Sigmoid colon (tissue), 7 donors: Measurements from ENCODE around the gene NUCKS1. TPM values are rescaled to one million over a fixed set of nuclear protein-coding genes. Genes with fewer than 3 reads are reported as not detected.

Experiments
- DNase-seq: peaks from one replicate; pipeline ENCODE4 v3.0.0-alpha.2; 2019
- H3K27ac ChIP-seq, 4 donors: fragments of 200-600 bp; sonication (generic); one replicate each; pipeline ENCODE4 v1.5.1; 2016 to 2019; ENCODE audit warnings: mild to moderate bottlenecking in 1 of 4
- H3K27me3 ChIP-seq, 3 donors: fragments of 200-600 bp; sonication (generic); one replicate each; pipeline ENCODE4 v1.5.1; 2019; ENCODE audit warnings: mild to moderate bottlenecking in 1 of 3
- H3K36me3 ChIP-seq, 4 donors: fragments of 200-600 bp; sonication (generic); one replicate each; pipeline ENCODE4 v1.5.1; 2016 to 2019
- H3K4me1 ChIP-seq, 4 donors: fragments of 200-600 bp; sonication (generic); one replicate each; pipeline ENCODE4 v1.5.1; 2017 to 2019
- H3K4me3 ChIP-seq, 4 donors: fragments of 200-600 bp; sonication (generic); one replicate each; pipeline ENCODE4 v1.5.1; 2017 to 2019; ENCODE audit warnings: mild to moderate bottlenecking in 2 of 4, moderate library complexity in 1 of 4
- H3K9me3 ChIP-seq, 4 donors: fragments of 200-600 bp in 3 of 4; sonication (generic) in 3 of 4; one replicate each; pipeline versions ENCODE4 v1.5.1 to v1.6.1; 2013 to 2019
- EP300 ChIP-seq, 4 donors: sonication (generic); formaldehyde crosslinking; IDR thresholded peaks; one replicate each; pipeline ENCODE4 v1.6.1; 2017; ENCODE audit warnings: antibody characterized with exemption in 4 of 4
- POLR2A ChIP-seq, 2 donors: fragments of 450-650 bp; IDR thresholded peaks; one replicate each; pipeline ENCODE4 v1.6.1; 2016; ENCODE audit warnings: antibody characterized with exemption in 2 of 2, mild to moderate bottlenecking in 2 of 2, moderate library complexity in 2 of 2
- POLR2AphosphoS5 ChIP-seq, 4 donors: sonication (generic); formaldehyde crosslinking; IDR thresholded peaks; one replicate each; pipeline ENCODE4 v1.6.1; 2017; ENCODE audit warnings: antibody characterized with exemption in 4 of 4
- WGBS, 2 donors: extraction: QIAGEN DNeasy Blood & Tissue Kit; methylation state at CpG; one replicate each; pipeline ENCODE4 v1.1.7; 2013; 5-methylcytosine and 5-hydroxymethylcytosine counted together
- intact Hi-C: fragments of 100-400 bp; cut with DNase I; formaldehyde crosslinking; loops from one replicate; pipeline ENCODE4 v1.15.1; 2023
- polyA plus RNA-seq, 3 donors: library from polyadenylated mRNA; stranded (reverse); fragments of 200-250 nt; gene quantifications; one replicate each; pipeline ENCODE4 v1.2.3, GENCODE V29; 2013
- total RNA-seq, 4 donors: library from RNA; depleted of rRNA; stranded (reverse); fragments of >200 nt; gene quantifications; one replicate each; pipeline ENCODE4 v1.1.0, GENCODE V29; 2016
- TF ChIP-seq, protein P1 (sequence below), 4 experiments: fragments of 450-650 bp in 3 of 4; fragments of 200-600 bp in 1 of 4; IDR thresholded peaks; one replicate each; pipeline ENCODE4 v1.5.1; 2016 to 2019; ENCODE audit warnings: antibody characterized with exemption in 4 of 4, mild to moderate bottlenecking in 3 of 4, moderate library complexity in 2 of 4
- donor health status: healthy with polysubstance abuse.
- donor health status: Bipolar disorder and iron deficiency.
- donor health status: healthy.

Gene NUCKS1
- total and polyA plus RNA-seq, 7 donors: 22.2 to 112 (median 88.9) TPM

DNA sequence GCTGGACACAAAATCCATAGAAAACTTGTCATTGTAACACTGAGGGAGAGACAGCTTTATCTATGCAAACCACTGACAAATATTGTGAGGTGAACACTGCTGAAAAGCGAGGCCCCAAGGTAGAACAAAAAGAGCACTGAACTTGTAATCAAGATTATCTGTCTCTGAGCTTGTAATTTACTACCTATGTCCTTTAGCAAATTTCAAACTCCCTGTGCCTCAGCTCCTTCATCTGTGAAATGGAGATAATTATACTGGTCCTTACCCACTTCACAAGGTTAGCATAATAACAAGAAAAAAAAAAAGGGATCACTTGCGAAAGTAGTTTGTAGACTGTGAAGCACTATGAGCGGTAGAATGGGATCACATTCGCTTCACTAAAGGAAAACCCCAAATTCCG, 4.9 kb upstream of the NUCKS1 start:
- H3K9me3 ChIP-seq: no peaks in the 10 kb centered on the region
- intact Hi-C loops: no loop called here
- peaks cover 0 to 5% (median 0%) of the 10 kb centered on the region in 4 donors for H3K4me1 ChIP-seq
- DNase-seq: no peak
- no peak overlapping the region for H3K27ac ChIP-seq
- no peak overlapping the region for H3K4me3 ChIP-seq
- no peaks in the 10 kb centered on the region for H3K36me3 ChIP-seq
- H3K27me3 ChIP-seq: no peaks in the 10 kb centered on the region
- TF ChIP-seq POLR2AphosphoS5 (IDR thresholded peaks at IDR 0.05): no peak
- TF ChIP-seq EP300 (IDR thresholded peaks at IDR 0.05): no peak
- 78 to 83% methylated on average over 5 of the region's 5 CpGs for WGBS, 2 donors

DNA sequence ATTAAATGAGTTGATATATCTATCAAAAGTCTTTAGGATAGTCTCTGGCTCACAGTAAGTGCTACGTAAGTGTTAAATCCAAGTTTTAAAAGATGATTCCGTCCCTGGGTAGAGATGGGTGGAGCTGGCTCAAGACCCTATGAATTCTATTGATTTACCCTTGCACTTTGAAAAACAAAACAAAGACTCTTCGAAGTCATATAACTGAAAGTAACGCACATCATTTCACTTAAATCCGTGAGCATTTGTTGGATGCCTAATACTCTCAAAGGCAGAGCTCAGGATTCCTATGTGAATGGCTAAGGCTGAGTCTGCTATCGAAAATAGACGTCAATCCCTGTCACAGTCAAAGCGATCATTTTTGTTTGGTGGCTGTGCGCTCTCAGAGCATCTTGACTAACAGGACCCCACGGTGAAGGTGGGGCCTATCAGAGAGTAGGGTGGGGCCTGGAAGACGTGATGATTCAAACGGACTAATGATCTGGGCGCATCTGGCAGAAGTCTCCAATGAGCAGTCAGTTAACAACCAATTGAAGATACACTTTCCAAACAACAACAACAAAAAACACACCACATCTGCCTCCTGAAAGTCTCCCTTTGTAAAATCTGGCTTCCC, 1.2 kb upstream of the NUCKS1 start:
- 70 to 86% methylated on average over 13 of the region's 13 CpGs for WGBS, 2 donors
- DNase-seq: no peak
- intact Hi-C loops: loop anchor here (2.0 kb wide), 1 partner anchor 24 kb away; the partner anchor contains the start of gene RAB29
- TF ChIP-seq EP300 (IDR thresholded peaks at IDR 0.05): no peak
- TF ChIP-seq POLR2A (IDR thresholded peaks at IDR 0.05): no peak
- TF ChIP-seq, protein P1, sequence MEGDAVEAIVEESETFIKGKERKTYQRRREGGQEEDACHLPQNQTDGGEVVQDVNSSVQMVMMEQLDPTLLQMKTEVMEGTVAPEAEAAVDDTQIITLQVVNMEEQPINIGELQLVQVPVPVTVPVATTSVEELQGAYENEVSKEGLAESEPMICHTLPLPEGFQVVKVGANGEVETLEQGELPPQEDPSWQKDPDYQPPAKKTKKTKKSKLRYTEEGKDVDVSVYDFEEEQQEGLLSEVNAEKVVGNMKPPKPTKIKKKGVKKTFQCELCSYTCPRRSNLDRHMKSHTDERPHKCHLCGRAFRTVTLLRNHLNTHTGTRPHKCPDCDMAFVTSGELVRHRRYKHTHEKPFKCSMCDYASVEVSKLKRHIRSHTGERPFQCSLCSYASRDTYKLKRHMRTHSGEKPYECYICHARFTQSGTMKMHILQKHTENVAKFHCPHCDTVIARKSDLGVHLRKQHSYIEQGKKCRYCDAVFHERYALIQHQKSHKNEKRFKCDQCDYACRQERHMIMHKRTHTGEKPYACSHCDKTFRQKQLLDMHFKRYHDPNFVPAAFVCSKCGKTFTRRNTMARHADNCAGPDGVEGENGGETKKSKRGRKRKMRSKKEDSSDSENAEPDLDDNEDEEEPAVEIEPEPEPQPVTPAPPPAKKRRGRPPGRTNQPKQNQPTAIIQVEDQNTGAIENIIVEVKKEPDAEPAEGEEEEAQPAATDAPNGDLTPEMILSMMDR (IDR thresholded peaks at IDR 0.05): no peak
- TF ChIP-seq POLR2AphosphoS5 (IDR thresholded peaks at IDR 0.05): no peak
- no peaks in the 10 kb centered on the region for H3K9me3 ChIP-seq
- no peaks in the 10 kb centered on the region for H3K27me3 ChIP-seq
- H3K4me3 ChIP-seq: no peak overlapping the region
- H3K36me3 ChIP-seq: no peaks in the 10 kb centered on the region
- H3K27ac ChIP-seq: no peak overlapping the region
- peaks cover 0 to 28% (median 20%) of the 10 kb centered on the region in 4 donors for H3K4me1 ChIP-seq

DNA sequence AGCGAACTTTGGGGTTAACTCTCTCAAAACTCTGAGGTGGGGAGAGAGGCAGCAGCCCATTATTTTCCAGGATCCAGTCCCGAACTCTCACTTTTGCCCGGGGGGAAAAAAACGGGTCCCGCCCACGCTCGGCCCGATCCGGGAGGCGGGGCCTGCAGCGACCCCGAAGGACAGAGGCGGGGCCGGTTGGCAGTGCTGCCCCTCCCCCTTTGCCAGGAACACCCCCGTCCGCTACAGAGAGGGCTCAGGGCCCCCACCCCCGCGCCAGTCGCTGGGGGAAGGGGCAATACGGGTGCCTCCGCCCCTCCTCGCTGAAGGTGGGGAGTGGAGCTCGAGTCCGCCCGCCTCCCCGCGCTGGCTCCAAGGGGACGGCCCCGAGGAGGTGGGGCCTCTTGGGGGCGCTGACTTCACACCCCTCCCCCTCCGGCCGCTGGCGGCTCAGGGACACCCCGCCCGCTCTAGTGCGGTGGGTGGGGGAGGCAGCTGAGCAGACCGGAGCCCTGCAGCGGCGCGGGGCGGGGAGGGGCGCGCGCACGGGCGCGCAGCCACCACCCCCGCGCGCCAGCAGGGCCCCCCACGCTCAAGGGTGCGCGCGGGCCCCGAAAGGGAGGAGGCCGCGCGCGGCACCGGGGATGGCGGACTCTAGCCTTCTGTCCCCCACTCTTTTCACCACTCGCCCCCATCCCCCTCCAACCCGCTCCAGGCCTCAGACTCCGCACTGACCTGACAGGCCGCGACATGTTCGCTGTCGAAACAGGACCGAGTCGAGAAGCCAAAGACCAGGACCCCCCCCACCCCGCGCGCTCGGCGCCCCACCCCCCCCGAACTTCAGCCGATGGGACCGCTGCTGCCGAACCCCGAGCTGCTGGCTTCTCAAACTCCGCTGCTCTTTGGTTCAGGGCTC, 496 bp downstream of the NUCKS1 start:
- Histone ChIP-seq H3K27me3 (no peaks in the 10 kb centered on the region), H3K36me3 (no peaks in the 10 kb centered on the region), H3K9me3 (no peaks in the 10 kb centered on the region), H3K27ac (peak overlapping the region; percentile 99 to 100 (median 99)), H3K4me3 (peak overlapping the region; percentile 75 to 98 (median 91)), H3K4me1 (peaks cover 0 to 44% (median 34%) of the 10 kb centered on the region in 4 donors)
- DNase-seq: peak; percentile 98
- TF ChIP-seq POLR2A (IDR thresholded peaks at IDR 0.05) (peak in 1 of 2 donors; percentile 41), EP300 (IDR thresholded peaks at IDR 0.05) (peak in 2 of 4 donors; percentile 8 to 52), POLR2AphosphoS5 (IDR thresholded peaks at IDR 0.05) (peak; percentile 92 to 96 (median 96))
- TF ChIP-seq, protein P1 (IDR thresholded peaks at IDR 0.05): no peak
- WGBS, 2 donors: 1% methylated on average over 81 of the region's 81 CpGs
- intact Hi-C loops: loop anchor here (2.0 to 5.0 kb wide), 3 partner anchors 25 to 117 kb away; partner anchors contain the start of genes ELK4, RAB29 and SLC41A1

DNA sequence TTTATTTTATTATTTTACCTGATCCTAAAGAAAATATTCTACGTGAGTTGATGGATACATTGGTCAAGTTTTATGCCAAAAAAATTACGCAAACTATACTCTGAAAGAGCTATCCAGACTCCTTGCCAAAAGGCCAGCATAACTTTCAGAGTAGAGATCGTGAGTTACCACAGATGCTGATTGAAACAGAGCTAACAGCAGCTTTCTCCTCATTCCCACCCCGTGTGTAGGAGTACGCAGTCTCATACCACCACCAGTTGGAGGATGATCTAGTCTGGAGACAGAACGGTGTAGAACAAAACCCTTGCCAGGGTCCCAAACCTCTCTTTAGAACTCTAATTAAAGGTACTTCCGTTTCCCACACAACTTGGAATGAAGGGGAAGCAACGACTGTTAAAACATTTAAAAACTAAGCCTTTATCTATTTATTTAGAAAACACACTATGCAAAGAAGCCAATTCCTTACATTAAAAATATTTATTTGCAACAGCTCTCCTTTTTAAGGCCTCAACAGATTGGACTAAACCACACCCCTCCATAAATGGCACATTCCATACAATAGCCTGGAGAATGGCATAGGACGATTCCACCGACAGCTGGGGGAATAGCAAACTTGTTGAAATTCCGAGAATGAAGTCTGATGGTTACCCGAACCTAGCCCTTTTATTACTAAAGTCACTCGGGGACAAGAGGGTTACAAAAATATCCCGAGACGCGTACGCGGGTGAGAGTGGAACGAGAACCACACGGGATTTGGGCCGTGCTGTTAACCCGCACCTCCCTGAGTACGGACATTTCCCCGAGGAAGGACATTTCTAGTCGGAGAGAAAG, 1.4 kb downstream of the NUCKS1 start:
- Histone ChIP-seq H3K27me3 (no peaks in the 10 kb centered on the region), H3K4me3 (peak overlapping the region; percentile 75 to 98 (median 91)), H3K27ac (peak overlapping the region; percentile 99 to 100 (median 99)), H3K36me3 (no peaks in the 10 kb centered on the region), H3K9me3 (no peaks in the 10 kb centered on the region), H3K4me1 (peaks cover 0 to 50% (median 39%) of the 10 kb centered on the region in 4 donors)
- 0 to 2% methylated on average over 25 of the region's 25 CpGs for WGBS, 2 donors
- intact Hi-C loops: loop anchor here (2.0 to 5.0 kb wide), 2 partner anchors 64 to 116 kb away; partner anchors contain the start of genes ELK4 and SLC41A1
- no peak for DNase-seq
- TF ChIP-seq POLR2A (IDR thresholded peaks at IDR 0.05) (no peak), EP300 (IDR thresholded peaks at IDR 0.05) (no peak), POLR2AphosphoS5 (IDR thresholded peaks at IDR 0.05) (peak in 3 of 4 donors; percentile 14 to 59 (median 44))

DNA sequence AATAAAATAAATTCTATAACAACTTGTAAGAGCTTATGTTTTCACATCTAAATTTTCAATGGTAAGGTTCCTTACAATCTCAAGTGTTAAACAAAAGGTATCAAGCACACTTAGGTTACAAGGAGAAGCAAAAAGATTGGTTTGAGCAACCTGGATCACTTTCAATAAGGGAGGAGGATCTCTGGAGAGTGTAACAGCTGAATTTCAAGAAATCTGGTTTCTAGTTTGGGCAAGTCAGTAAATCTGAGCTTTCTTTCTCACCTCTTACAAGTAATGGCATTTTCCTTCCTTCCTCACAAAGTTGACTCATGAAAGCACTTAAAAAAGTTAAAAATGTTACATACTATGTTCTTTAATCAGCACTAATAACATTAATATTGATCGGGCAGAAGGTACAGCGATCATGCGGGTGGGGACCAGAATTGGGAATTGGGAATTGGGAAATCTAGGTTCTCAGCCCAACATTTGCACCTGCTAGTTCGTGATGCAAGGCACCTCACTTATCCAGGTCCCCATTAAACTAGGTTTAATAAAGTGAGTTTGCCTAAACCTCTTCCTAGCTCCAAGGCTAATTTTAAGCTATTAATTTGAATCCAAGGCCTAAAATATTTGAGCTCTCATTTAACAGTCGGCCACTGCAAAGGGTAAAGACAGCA, 3.1 kb downstream of the NUCKS1 start:
- DNase-seq: no peak
- Histone ChIP-seq H3K27me3 (no peaks in the 10 kb centered on the region), H3K9me3 (no peaks in the 10 kb centered on the region), H3K4me3 (peak overlapping the region in 1 of 4 donors; percentile 7), H3K4me1 (peaks cover 0 to 62% (median 49%) of the 10 kb centered on the region in 4 donors), H3K36me3 (no peaks in the 10 kb centered on the region), H3K27ac (peak overlapping the region in 3 of 4 donors; percentile 22 to 99 (median 33))
- intact Hi-C loops: loop anchor here (5.0 kb wide), 1 partner anchor 115 kb away; the partner anchor contains the start of gene ELK4
- TF ChIP-seq EP300 (IDR thresholded peaks at IDR 0.05) (no peak), POLR2A (IDR thresholded peaks at IDR 0.05) (no peak), POLR2AphosphoS5 (IDR thresholded peaks at IDR 0.05) (no peak)
- TF ChIP-seq, protein P1 (IDR thresholded peaks at IDR 0.05): no peak
- WGBS, 2 donors: 75 to 79% methylated on average over 5 of the region's 5 CpGs
